ENCODE results near the gene CHST3.

DNA sequence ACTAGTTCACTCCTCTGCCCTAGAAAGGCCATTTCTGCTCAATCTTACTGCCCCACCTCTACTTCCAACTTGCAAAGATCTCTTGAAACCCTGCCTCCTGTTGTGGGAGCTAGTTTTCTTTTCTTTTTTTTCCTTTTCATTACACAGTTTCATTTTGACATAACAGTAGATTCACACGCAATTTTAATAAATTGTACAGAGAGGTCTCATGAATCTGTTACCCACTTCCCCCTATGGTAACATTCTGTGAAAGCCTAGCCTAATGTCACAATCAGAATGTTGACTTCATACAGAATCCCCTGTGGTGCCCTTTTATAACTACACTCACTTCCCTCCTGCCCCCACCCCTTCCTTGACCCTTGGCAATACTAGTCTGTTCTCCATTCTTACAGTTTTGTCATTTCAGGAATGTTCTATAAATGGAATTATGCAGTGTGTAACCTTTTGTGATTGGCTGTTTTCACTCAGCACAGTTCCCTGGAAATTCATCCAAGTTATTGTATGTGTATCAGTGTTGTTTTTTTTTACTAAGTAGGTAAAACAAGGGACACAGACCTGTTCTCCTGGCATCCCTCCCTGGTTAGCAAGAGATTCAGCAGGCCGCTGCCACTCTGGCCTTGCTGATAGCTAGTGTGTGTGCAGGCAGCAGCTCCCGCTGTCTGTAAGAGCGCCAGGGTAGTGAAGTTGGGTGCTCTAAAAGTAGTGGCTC, 21.5 kb downstream of the CHST3 start:
- TF ChIP-seq, protein P1, sequence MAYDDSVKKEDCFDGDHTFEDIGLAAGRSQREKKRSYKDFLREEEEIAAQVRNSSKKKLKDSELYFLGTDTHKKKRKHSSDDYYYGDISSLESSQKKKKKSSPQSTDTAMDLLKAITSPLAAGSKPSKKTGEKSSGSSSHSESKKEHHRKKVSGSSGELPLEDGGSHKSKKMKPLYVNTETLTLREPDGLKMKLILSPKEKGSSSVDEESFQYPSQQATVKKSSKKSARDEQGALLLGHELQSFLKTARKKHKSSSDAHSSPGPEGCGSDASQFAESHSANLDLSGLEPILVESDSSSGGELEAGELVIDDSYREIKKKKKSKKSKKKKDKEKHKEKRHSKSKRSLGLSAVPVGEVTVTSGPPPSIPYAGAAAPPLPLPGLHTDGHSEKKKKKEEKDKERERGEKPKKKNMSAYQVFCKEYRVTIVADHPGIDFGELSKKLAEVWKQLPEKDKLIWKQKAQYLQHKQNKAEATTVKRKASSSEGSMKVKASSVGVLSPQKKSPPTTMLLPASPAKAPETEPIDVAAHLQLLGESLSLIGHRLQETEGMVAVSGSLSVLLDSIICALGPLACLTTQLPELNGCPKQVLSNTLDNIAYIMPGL (CRISPR knock-in tag; IDR thresholded peaks at IDR 0.05; ENCODE audit: borderline replicate concordance) = no peak
- TF ChIP-seq, protein P2, sequence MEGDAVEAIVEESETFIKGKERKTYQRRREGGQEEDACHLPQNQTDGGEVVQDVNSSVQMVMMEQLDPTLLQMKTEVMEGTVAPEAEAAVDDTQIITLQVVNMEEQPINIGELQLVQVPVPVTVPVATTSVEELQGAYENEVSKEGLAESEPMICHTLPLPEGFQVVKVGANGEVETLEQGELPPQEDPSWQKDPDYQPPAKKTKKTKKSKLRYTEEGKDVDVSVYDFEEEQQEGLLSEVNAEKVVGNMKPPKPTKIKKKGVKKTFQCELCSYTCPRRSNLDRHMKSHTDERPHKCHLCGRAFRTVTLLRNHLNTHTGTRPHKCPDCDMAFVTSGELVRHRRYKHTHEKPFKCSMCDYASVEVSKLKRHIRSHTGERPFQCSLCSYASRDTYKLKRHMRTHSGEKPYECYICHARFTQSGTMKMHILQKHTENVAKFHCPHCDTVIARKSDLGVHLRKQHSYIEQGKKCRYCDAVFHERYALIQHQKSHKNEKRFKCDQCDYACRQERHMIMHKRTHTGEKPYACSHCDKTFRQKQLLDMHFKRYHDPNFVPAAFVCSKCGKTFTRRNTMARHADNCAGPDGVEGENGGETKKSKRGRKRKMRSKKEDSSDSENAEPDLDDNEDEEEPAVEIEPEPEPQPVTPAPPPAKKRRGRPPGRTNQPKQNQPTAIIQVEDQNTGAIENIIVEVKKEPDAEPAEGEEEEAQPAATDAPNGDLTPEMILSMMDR (IDR thresholded peaks at IDR 0.05) = no peak

Data from A549 (cell line).